IMR-90 (cell line): ENCODE measurements around the gene SOX21. TPM values are rescaled to one million over a fixed set of nuclear protein-coding genes. Genes with fewer than 3 reads are reported as not detected.

Source experiments
- ATAC-seq: fragments of 200-7000 bp; cut with Tn5 transposase; 2 replicates; pipeline ENCODE4 v1.9.1; 2020; ENCODE audit warnings: low read depth, mild to moderate bottlenecking, moderate library complexity
- BruUV-seq: library from RNA; stranded (reverse); fragments of 400-500 nt; replicated peaks from 2 replicates; lab custom pipeline; 2021; lab: Mats Ljungman, UMichigan
- CTCF ChIA-PET: fragments of 300-600 bp; formaldehyde crosslinking; extraction: SDS; loops from one replicate; lab custom pipeline; 2021; ENCODE audit warnings: antibody characterized with exemption; lab: Yijun Ruan, JAX
- POLR2A ChIA-PET: fragments of 300-600 bp; sonication (Branson Sonifier 250); formaldehyde crosslinking; loops from one replicate; lab custom pipeline; 2022; ENCODE audit warnings: antibody characterized with exemption; ENCODE audit not compliant: unreplicated experiment; lab: Charles Lee
- DNase-seq: peaks from one replicate; pipeline ENCODE4 v3.0.0; 2013
- H2AFZ ChIP-seq: replicated peaks from 2 replicates; pipeline ENCODE3; 2013; ENCODE audit warnings: low read length, mild to moderate bottlenecking; ENCODE audit not compliant: poor library complexity
- H2AK5ac ChIP-seq: 2 replicates; pipeline ENCODE4 v1.6.1; 2013; ENCODE audit warnings: low read depth, low read length, inconsistent platforms
- H2AK9ac ChIP-seq: replicated peaks from 2 replicates; pipeline ENCODE3; 2013; ENCODE audit warnings: mild to moderate bottlenecking, low read depth, low read length, moderate library complexity; ENCODE audit not compliant: poor library complexity
- H2BK120ac ChIP-seq: 2 replicates; pipeline ENCODE4 v1.6.1; 2013; ENCODE audit warnings: low read depth, low read length, inconsistent platforms
- H2BK15ac ChIP-seq: 3 replicates; pipeline ENCODE4 v1.6.1; 2013; ENCODE audit warnings: low read depth, low read length, inconsistent platforms
- H2BK20ac ChIP-seq: 2 replicates; pipeline ENCODE4 v1.6.1; 2013; ENCODE audit warnings: low read depth, mild to moderate bottlenecking, inconsistent platforms, low read length, moderate library complexity
- H2BK5ac ChIP-seq: 2 replicates; pipeline ENCODE4 v1.6.1; 2013; ENCODE audit warnings: mild to moderate bottlenecking, low read depth, low read length, inconsistent platforms; ENCODE audit not compliant: poor library complexity, severe bottlenecking
- H3K14ac ChIP-seq: replicated peaks from 2 replicates; pipeline ENCODE4 v1.6.1; 2013; ENCODE audit warnings: low read depth, low read length, inconsistent platforms
- H3K18ac ChIP-seq: 2 replicates; pipeline ENCODE4 v1.6.1; 2013; ENCODE audit warnings: low read depth, low read length, control low read depth
- H3K23ac ChIP-seq: 2 replicates; pipeline ENCODE4 v1.6.1; 2013; ENCODE audit warnings: low read depth, low read length, inconsistent platforms
- H3K27ac ChIP-seq: 2 replicates; pipeline ENCODE4 v1.5.1; 2013; ENCODE audit warnings: mild to moderate bottlenecking, control low read depth, low read length; ENCODE audit not compliant: insufficient read depth
- H3K27me3 ChIP-seq: 2 replicates; pipeline ENCODE4 v1.6.1; 2013; ENCODE audit warnings: low read length; ENCODE audit not compliant: control insufficient read depth, insufficient read depth
- H3K36me3 ChIP-seq: 2 replicates; pipeline ENCODE4 v1.6.1; 2013; ENCODE audit warnings: low read length, mixed read lengths; ENCODE audit not compliant: control insufficient read depth, insufficient read depth
- H3K4ac ChIP-seq: 2 replicates; pipeline ENCODE4 v1.6.1; 2013; ENCODE audit warnings: low read depth, low read length, inconsistent platforms
- H3K4me1 ChIP-seq: 2 replicates; pipeline ENCODE4 v1.6.1; 2013; ENCODE audit warnings: low read length, mixed read lengths; ENCODE audit not compliant: control insufficient read depth, insufficient read depth
- H3K4me2 ChIP-seq: 2 replicates; pipeline ENCODE4 v1.6.1; 2013; ENCODE audit warnings: low read depth, mild to moderate bottlenecking, control low read depth, low read length, moderate library complexity
- H3K4me3 ChIP-seq: 2 replicates; pipeline ENCODE4 v1.5.1; 2013; ENCODE audit warnings: low read depth, mild to moderate bottlenecking, control low read depth, low read length, moderate library complexity; ENCODE audit not compliant: insufficient read depth
- H3K56ac ChIP-seq: 2 replicates; pipeline ENCODE4 v1.6.1; 2013; ENCODE audit warnings: low read length, inconsistent platforms; ENCODE audit not compliant: insufficient read depth; ENCODE audit errors: extremely low read depth
- H3K79me1 ChIP-seq, 2 experiments: 2 replicates each; pipeline ENCODE4 v1.6.1; 2013; ENCODE audit warnings: low read length in 2 of 2, inconsistent platforms in 1 of 2, low read depth in 1 of 2
- H3K9ac ChIP-seq: 2 replicates; pipeline ENCODE4 v1.6.1; 2013; ENCODE audit warnings: low read depth, low read length, control low read depth
- H3K9me1 ChIP-seq: 2 replicates; pipeline ENCODE4 v1.6.1; 2013; ENCODE audit warnings: low read length, inconsistent platforms; ENCODE audit not compliant: insufficient read depth
- H3K9me3 ChIP-seq: 2 replicates; pipeline ENCODE4 v1.6.1; 2013; ENCODE audit warnings: low read length; ENCODE audit not compliant: control insufficient read depth, insufficient read depth
- H4K20me1 ChIP-seq: 2 replicates; pipeline ENCODE4 v1.6.1; 2013; ENCODE audit warnings: low read length, inconsistent platforms; ENCODE audit not compliant: insufficient read depth
- H4K5ac ChIP-seq: 2 replicates; pipeline ENCODE4 v1.6.1; 2013; ENCODE audit warnings: mild to moderate bottlenecking, low read depth, low read length, control low read depth
- H4K8ac ChIP-seq, 2 experiments: 2 replicates each; pipeline ENCODE4 v1.6.1; 2013; ENCODE audit warnings: low read depth in 2 of 2, low read length in 2 of 2, control low read depth in 1 of 2, inconsistent platforms in 1 of 2
- H4K91ac ChIP-seq: 2 replicates; pipeline ENCODE4 v1.6.1; 2013; ENCODE audit warnings: low read depth, low read length, inconsistent platforms; ENCODE audit not compliant: insufficient read depth
- BHLHE40 ChIP-seq: fragments of 150-350 bp; IDR thresholded peaks from 2 replicates; pipeline ENCODE4 v1.6.1; 2016; ENCODE audit warnings: mild to moderate bottlenecking, low read depth, low read length
- CEBPB ChIP-seq: IDR thresholded peaks from 2 replicates; pipeline ENCODE4 v1.6.1; 2012; ENCODE audit warnings: low read depth, low read length, improper control_type of control experiment
- CHD1 ChIP-seq: IDR thresholded peaks from 2 replicates; pipeline ENCODE4 v1.6.1; 2012; ENCODE audit warnings: low read depth, low read length, improper control_type of control experiment
- ELK1 ChIP-seq: fragments of 150-350 bp; IDR thresholded peaks from 2 replicates; pipeline ENCODE4 v1.6.1; 2016; ENCODE audit warnings: low read depth, mild to moderate bottlenecking, low read length, moderate library complexity, borderline replicate concordance
- FOS ChIP-seq: fragments of 150-350 bp; IDR thresholded peaks from 2 replicates; pipeline ENCODE4 v1.6.1; 2016; ENCODE audit warnings: low read depth, low read length
- MAFK ChIP-seq: IDR thresholded peaks from 2 replicates; pipeline ENCODE4 v1.6.1; 2012; ENCODE audit warnings: low read depth, low read length, improper control_type of control experiment
- MAZ ChIP-seq: IDR thresholded peaks from 2 replicates; pipeline ENCODE4 v1.6.1; 2012; ENCODE audit warnings: low read depth, mild to moderate bottlenecking, low read length, improper control_type of control experiment, moderate library complexity, borderline replicate concordance
- MXI1 ChIP-seq: IDR thresholded peaks from 2 replicates; pipeline ENCODE4 v1.6.1; 2012; ENCODE audit warnings: low read depth, mild to moderate bottlenecking, low read length, moderate library complexity, borderline replicate concordance
- NFE2L2 ChIP-seq: fragments of 150-350 bp; IDR thresholded peaks from 2 replicates; pipeline ENCODE4 v1.6.1; 2016; ENCODE audit warnings: low read depth, mild to moderate bottlenecking, low read length
- POLR2A ChIP-seq: IDR thresholded peaks from 2 replicates; pipeline ENCODE4 v1.6.1; 2012; ENCODE audit warnings: mild to moderate bottlenecking, low read depth, low read length
- RAD21 ChIP-seq: IDR thresholded peaks from 2 replicates; pipeline ENCODE4 v1.6.1; 2012; ENCODE audit warnings: low read length, improper control_type of control experiment
- RCOR1 ChIP-seq: IDR thresholded peaks from 2 replicates; pipeline ENCODE4 v1.6.1; 2012; ENCODE audit warnings: mild to moderate bottlenecking, low read length, improper control_type of control experiment; ENCODE audit not compliant: insufficient replicate concordance
- RFX5 ChIP-seq: IDR thresholded peaks from 2 replicates; pipeline ENCODE4 v1.8.0; 2012; ENCODE audit warnings: low read depth, mild to moderate bottlenecking, low read length, moderate library complexity
- SMC3 ChIP-seq: fragments of 150-350 bp; IDR thresholded peaks from 2 replicates; pipeline ENCODE4 v1.6.1; 2016; ENCODE audit warnings: low read depth, mild to moderate bottlenecking, antibody characterized with exemption, low read length, moderate library complexity
- USF2 ChIP-seq: fragments of 150-350 bp; IDR thresholded peaks from 2 replicates; pipeline ENCODE4 v1.6.1; 2017; ENCODE audit warnings: mild to moderate bottlenecking, antibody characterized with exemption, low read length, low read depth
- WGBS, 2 experiments: methylation state at CpG; one replicate each; pipeline versions ENCODE4 v1.1.5 to v1.1.7; 2013; ENCODE audit warnings: missing lambda C conversion rate in 2 of 2; ENCODE audit not compliant: insufficient read length in 1 of 2; ENCODE audit errors: extremely low coverage in 2 of 2; 5-methylcytosine and 5-hydroxymethylcytosine counted together
- dilution Hi-C: fragments of 300-500 bp; cut with HindIII; formaldehyde crosslinking; loops from one replicate; pipeline ENCODE4 v1.14.3; 2018; ENCODE audit warnings: low sequenced_read_pairs; ENCODE audit not compliant: unreplicated experiment
- in situ Hi-C: fragments of 300-500 bp; cut with MboI; formaldehyde crosslinking; loops from 3 replicates; pipeline ENCODE4 v1.14.3; 2019; ENCODE audit warnings: low sequenced_read_pairs, inconsistent platforms, mixed read lengths
- intact Hi-C: fragments of 100-400 bp; cut with micrococcal nuclease; formaldehyde crosslinking; loops from 2 replicates; pipeline ENCODE4 v1.10.0; 2022
- polyA plus RNA-seq, 3 experiments: library from polyadenylated mRNA; depleted of rRNA; stranded (reverse); fragments of >200 nt; gene quantifications; 2 replicates each; pipeline ENCODE4 v1.2.3, GENCODE V29; 2012; ENCODE audit warnings: low replicate concordance in 1 of 3
- total RNA-seq: library from RNA; depleted of rRNA; stranded (reverse); fragments of >200 nt; gene quantifications from 2 replicates; pipeline ENCODE4 v1.2.3, GENCODE V29; 2012
- TF ChIP-seq, protein P1 (sequence below): conservative IDR thresholded peaks from 2 replicates; pipeline ENCODE4 v1.5.1; 2012; ENCODE audit warnings: mild to moderate bottlenecking, low read depth, low read length, improper control_type of control experiment

The SOX21 gene
- total and polyA plus RNA-seq, 2 of the 4 experiments (the other 2 are of a cell fraction) = not detected

GRCh38 chr13:94707400-94708021, 4.8 kb downstream of the SOX21 start:
- Histone ChIP-seq H3K79me1 (no peaks in the 10 kb centered on the region), H3K4me2 (no peak overlapping the region), H3K27me3 (peaks cover 93% of the 10 kb centered on the region), H3K9me3 (peaks cover 16% of the 10 kb centered on the region), H2AK9ac (no peak overlapping the region), H3K56ac (no peak overlapping the region), H3K18ac (no peak overlapping the region), H2BK20ac (no peak overlapping the region), H3K14ac (no peak overlapping the region), H3K36me3 (no peaks in the 10 kb centered on the region), H3K4ac (no peak overlapping the region), H2AFZ (peak overlapping the region; percentile 63), H2BK5ac (no peak overlapping the region), H4K8ac (no peak overlapping the region), H3K9ac (no peak overlapping the region), H3K4me1 (peaks cover 3% of the 10 kb centered on the region; the same call in 1 of the 2 replicates), H4K5ac (no peak overlapping the region), H3K9me1 (no peaks in the 10 kb centered on the region), H2AK5ac (no peak overlapping the region), H2BK120ac (no peak overlapping the region), H2BK15ac (no peak overlapping the region), H4K91ac (no peak overlapping the region), H3K27ac (no peak overlapping the region), H4K20me1 (0 out of 2 replicates have a peak, but pooled peaks cover 11% of the 10 kb centered on the region), H3K23ac (no peak overlapping the region), H3K4me3 (no peak overlapping the region)
- dilution Hi-C loops = no loop called here
- ATAC-seq (no peak), DNase-seq (no peak)
- in situ Hi-C loops = no loop called here
- 2 to 67% methylated on average over 1 to 10 of the region's 41 CpGs for WGBS, 2 experiments
- TF ChIP-seq CHD1 = no peak
- TF ChIP-seq FOS = no peak
- no peak for TF ChIP-seq MAZ
- TF ChIP-seq POLR2A = no peak
- TF ChIP-seq ELK1 = no peak
- TF ChIP-seq SMC3 = no peak
- TF ChIP-seq CEBPB = no peak
- TF ChIP-seq MAFK = no peak
- no peak for TF ChIP-seq NFE2L2
- no peak for TF ChIP-seq RAD21
- TF ChIP-seq RCOR1 = no peak
- TF ChIP-seq BHLHE40 = no peak
- TF ChIP-seq USF2 = no peak
- TF ChIP-seq RFX5 = no peak
- TF ChIP-seq, protein P1, sequence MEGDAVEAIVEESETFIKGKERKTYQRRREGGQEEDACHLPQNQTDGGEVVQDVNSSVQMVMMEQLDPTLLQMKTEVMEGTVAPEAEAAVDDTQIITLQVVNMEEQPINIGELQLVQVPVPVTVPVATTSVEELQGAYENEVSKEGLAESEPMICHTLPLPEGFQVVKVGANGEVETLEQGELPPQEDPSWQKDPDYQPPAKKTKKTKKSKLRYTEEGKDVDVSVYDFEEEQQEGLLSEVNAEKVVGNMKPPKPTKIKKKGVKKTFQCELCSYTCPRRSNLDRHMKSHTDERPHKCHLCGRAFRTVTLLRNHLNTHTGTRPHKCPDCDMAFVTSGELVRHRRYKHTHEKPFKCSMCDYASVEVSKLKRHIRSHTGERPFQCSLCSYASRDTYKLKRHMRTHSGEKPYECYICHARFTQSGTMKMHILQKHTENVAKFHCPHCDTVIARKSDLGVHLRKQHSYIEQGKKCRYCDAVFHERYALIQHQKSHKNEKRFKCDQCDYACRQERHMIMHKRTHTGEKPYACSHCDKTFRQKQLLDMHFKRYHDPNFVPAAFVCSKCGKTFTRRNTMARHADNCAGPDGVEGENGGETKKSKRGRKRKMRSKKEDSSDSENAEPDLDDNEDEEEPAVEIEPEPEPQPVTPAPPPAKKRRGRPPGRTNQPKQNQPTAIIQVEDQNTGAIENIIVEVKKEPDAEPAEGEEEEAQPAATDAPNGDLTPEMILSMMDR = no peak
- no peak for TF ChIP-seq MXI1
- BruUV-seq = no TSS peak
- intact Hi-C loops = loop anchor here (5.0 kb wide), 1 partner anchor 85 kb away; no protein-coding TSS in a partner anchor
- POLR2A ChIA-PET = no interaction called here
- CTCF ChIA-PET = no interaction called here
